Smooth muscle cell (in vitro differentiated cells): ENCODE results near the gene APOH. TPM values are rescaled to one million over a fixed set of nuclear protein-coding genes. Genes with fewer than 3 reads are reported as not detected.

Source experiments
- DNase-seq: peaks from one replicate; lab custom pipeline; 2025; ENCODE audit not compliant: unreplicated experiment; lab: John Stamatoyannopoulos, UW
- H2AFZ ChIP-seq: fragments of 200-600 bp; sonication (generic); 2 replicates; pipeline ENCODE4 v1.6.0; 2016; ENCODE audit warnings: antibody characterized with exemption, low read depth, mild to moderate bottlenecking
- H3F3A ChIP-seq: fragments of 200-600 bp; sonication (generic); 2 replicates; pipeline ENCODE4 v1.6.0; 2017; ENCODE audit warnings: antibody characterized with exemption, low read depth
- H3K27ac ChIP-seq: fragments of 200-600 bp; sonication (generic); 2 replicates; pipeline ENCODE4 v1.5.1; 2016; ENCODE audit warnings: low read depth, mild to moderate bottlenecking
- H3K27me3 ChIP-seq: fragments of 200-600 bp; sonication (generic); 2 replicates; pipeline ENCODE4 v1.6.1; 2016; ENCODE audit warnings: low read depth, mild to moderate bottlenecking
- H3K36me3 ChIP-seq: fragments of 200-600 bp; sonication (generic); 2 replicates; pipeline ENCODE4 v1.5.1; 2016; ENCODE audit warnings: low read depth
- H3K4me1 ChIP-seq: fragments of 200-600 bp; sonication (generic); 2 replicates; pipeline ENCODE4 v1.5.1; 2016; ENCODE audit warnings: low read depth
- H3K4me2 ChIP-seq: fragments of 200-600 bp; sonication (generic); 2 replicates; pipeline ENCODE4 v1.6.0; 2016; ENCODE audit warnings: mild to moderate bottlenecking
- H3K4me3 ChIP-seq: fragments of 200-600 bp; sonication (generic); 2 replicates; pipeline ENCODE4 v1.5.1; 2016; ENCODE audit warnings: mild to moderate bottlenecking
- H3K79me2 ChIP-seq: fragments of 200-600 bp; sonication (generic); 2 replicates; pipeline ENCODE4 v1.6.0; 2016; ENCODE audit warnings: low read depth, mild to moderate bottlenecking
- H3K9ac ChIP-seq: fragments of 200-600 bp; sonication (generic); 2 replicates; pipeline ENCODE4 v1.6.0; 2016; ENCODE audit warnings: low read depth
- H3K9me3 ChIP-seq: fragments of 200-600 bp; sonication (generic); replicated peaks from 2 replicates; pipeline ENCODE4 v1.5.1; 2016; ENCODE audit warnings: low read depth
- H4K20me1 ChIP-seq: fragments of 200-600 bp; sonication (generic); 2 replicates; pipeline ENCODE4 v1.6.0; 2016; ENCODE audit warnings: low read depth
- CTCF ChIP-seq: fragments of 200-600 bp; sonication (generic); IDR thresholded peaks from 2 replicates; pipeline ENCODE4 v1.5.1; 2017; ENCODE audit warnings: borderline replicate concordance, mild to moderate bottlenecking, antibody characterized with exemption; ENCODE audit not compliant: insufficient read depth, poor library complexity, severe bottlenecking
- WGBS: methylation state at CpG from one replicate; pipeline ENCODE4 v1.1.7; 2016; ENCODE audit warnings: low lambda C conversion rate; 5-methylcytosine and 5-hydroxymethylcytosine counted together
- polyA plus RNA-seq: library from polyadenylated mRNA; unstranded; fragments of >200 nt; fragmentation: Nextera tagmentation; extraction: Ambion mirVana; gene quantifications from 2 replicates; pipeline ENCODE4 v1.2.1, GENCODE V29; 2016
- total RNA-seq: library from RNA; depleted of rRNA; stranded (reverse); fragments of >200 nt; gene quantifications from 2 replicates; pipeline ENCODE4 v1.2.3, GENCODE V29; 2014

Gene APOH
- total and polyA plus RNA-seq, 2 experiments from 2014 or later = not detected

GRCh38 chr17:66172144-66172543, 57.1 kb downstream of the APOH start:
- TF ChIP-seq CTCF = no peak
- Histone ChIP-seq H3K27ac (no peak overlapping the region), H3K9ac (no peak overlapping the region), H4K20me1 (no peaks in the 10 kb centered on the region), H3K79me2 (no peaks in the 10 kb centered on the region), H3K4me1 (no peaks in the 10 kb centered on the region), H3K36me3 (peaks cover 6% of the 10 kb centered on the region), H3K9me3 (no peaks in the 10 kb centered on the region), H3K27me3 (no peaks in the 10 kb centered on the region), H3K4me2 (no peak overlapping the region), H3F3A (no peaks in the 10 kb centered on the region), H2AFZ (no peak overlapping the region), H3K4me3 (no peak overlapping the region)
- no peak for DNase-seq
- WGBS = 81% methylated on average over 5 of the region's 5 CpGs

GRCh38 chr17:66171692-66172091, 57.5 kb downstream of the APOH start:
- H2AFZ ChIP-seq = no peak overlapping the region
- no peak overlapping the region for H3K4me2 ChIP-seq
- no peak overlapping the region for H3K27ac ChIP-seq
- H3K79me2 ChIP-seq = no peaks in the 10 kb centered on the region
- H3K9me3 ChIP-seq = no peaks in the 10 kb centered on the region
- WGBS = 85% methylated on average over 3 of the region's 3 CpGs
- no peak for TF ChIP-seq CTCF
- no peaks in the 10 kb centered on the region for H3F3A ChIP-seq
- no peak for DNase-seq
- H3K27me3 ChIP-seq = no peaks in the 10 kb centered on the region
- peaks cover 6% of the 10 kb centered on the region for H3K36me3 ChIP-seq
- no peaks in the 10 kb centered on the region for H4K20me1 ChIP-seq
- H3K4me3 ChIP-seq = no peak overlapping the region
- H3K9ac ChIP-seq = no peak overlapping the region
- no peaks in the 10 kb centered on the region for H3K4me1 ChIP-seq

- no peak for DNase-seq
- no peak overlapping the region for H3K9ac ChIP-seq
- H3K79me2 ChIP-seq = no peaks in the 10 kb centered on the region
- H3K4me2 ChIP-seq = no peak overlapping the region
- TF ChIP-seq CTCF = no peak
- no peak overlapping the region for H3K4me3 ChIP-seq
- H3K9me3 ChIP-seq = no peaks in the 10 kb centered on the region
- H3F3A ChIP-seq = no peaks in the 10 kb centered on the region
- H3K36me3 ChIP-seq = peaks cover 6% of the 10 kb centered on the region
- H3K27ac ChIP-seq = no peak overlapping the region
- H3K4me1 ChIP-seq = no peaks in the 10 kb centered on the region
- H4K20me1 ChIP-seq = no peaks in the 10 kb centered on the region
- H3K27me3 ChIP-seq = no peaks in the 10 kb centered on the region
- H2AFZ ChIP-seq = no peak overlapping the region
These were observed 58.0 kb downstream of the APOH start for GRCh38 chr17:66171172-66171571.

- no peak for TF ChIP-seq CTCF
- Histone ChIP-seq H4K20me1 (peaks cover 4% of the 10 kb centered on the region), H3K4me3 (no peak overlapping the region), H3K36me3 (peaks cover 4% of the 10 kb centered on the region), H3K9ac (no peak overlapping the region), H3K27ac (no peak overlapping the region), H3K79me2 (no peaks in the 10 kb centered on the region), H3K27me3 (no peaks in the 10 kb centered on the region), H2AFZ (no peak overlapping the region), H3K4me2 (no peak overlapping the region), H3F3A (no peaks in the 10 kb centered on the region), H3K9me3 (no peaks in the 10 kb centered on the region), H3K4me1 (no peaks in the 10 kb centered on the region)
- DNase-seq = no peak
- 93% methylated on average over 3 of the region's 3 CpGs for WGBS
These were observed 59.4 kb downstream of the APOH start for GRCh38 chr17:66169839-66170238.
